SJSA1 (cell line): ENCODE measurements around the gene HTR2C. TPM values are rescaled to one million over a fixed set of nuclear protein-coding genes. Genes with fewer than 3 reads are reported as not detected.
"Not testable (repeated sequence)": the region's sequence is repeated elsewhere in the genome, so short reads cannot be mapped to it uniquely, and the experiment has no call there.

Experiments used
- DNase-seq, 2 experiments: peaks; one replicate each; pipeline ENCODE4 v3.0.0-alpha.2; 2015 to 2020; ENCODE audit warnings: low spot score in 2 of 2, low read depth in 1 of 2
- H3K27ac ChIP-seq: fragments of 250-450 bp; sonication (Bioruptor Pico); 2 replicates; pipeline ENCODE4 v1.5.1; 2020; ENCODE audit warnings: mild to moderate bottlenecking, moderate library complexity
- H3K27me3 ChIP-seq: fragments of 250-450 bp; sonication (Bioruptor Pico); replicated peaks from 2 replicates; pipeline ENCODE4 v1.5.1; 2020; ENCODE audit warnings: mild to moderate bottlenecking, moderate library complexity
- H3K36me3 ChIP-seq: fragments of 250-450 bp; sonication (Bioruptor Pico); 2 replicates; pipeline ENCODE4 v1.5.1; 2020; ENCODE audit warnings: mild to moderate bottlenecking
- H3K4me1 ChIP-seq: fragments of 250-450 bp; sonication (Bioruptor Pico); replicated peaks from 2 replicates; pipeline ENCODE4 v1.6.1; 2021; ENCODE audit warnings: mild to moderate bottlenecking
- H3K4me3 ChIP-seq: fragments of 250-450 bp; sonication (Bioruptor Pico); 2 replicates; pipeline ENCODE4 v1.5.1; 2020; ENCODE audit warnings: mild to moderate bottlenecking
- H3K9me3 ChIP-seq: fragments of 250-450 bp; sonication (Bioruptor Pico); replicated peaks from 2 replicates; pipeline ENCODE4 v1.5.1; 2020; ENCODE audit warnings: mild to moderate bottlenecking
- total RNA-seq: library from RNA; depleted of rRNA; stranded (reverse); fragments of >200 nt; shearing (Covaris generic); gene quantifications from 2 replicates; pipeline ENCODE4 v1.2.3, GENCODE V29; 2014

HTR2C gene
- total RNA-seq, 1 experiment from 2014 or later = not detected

DNA sequence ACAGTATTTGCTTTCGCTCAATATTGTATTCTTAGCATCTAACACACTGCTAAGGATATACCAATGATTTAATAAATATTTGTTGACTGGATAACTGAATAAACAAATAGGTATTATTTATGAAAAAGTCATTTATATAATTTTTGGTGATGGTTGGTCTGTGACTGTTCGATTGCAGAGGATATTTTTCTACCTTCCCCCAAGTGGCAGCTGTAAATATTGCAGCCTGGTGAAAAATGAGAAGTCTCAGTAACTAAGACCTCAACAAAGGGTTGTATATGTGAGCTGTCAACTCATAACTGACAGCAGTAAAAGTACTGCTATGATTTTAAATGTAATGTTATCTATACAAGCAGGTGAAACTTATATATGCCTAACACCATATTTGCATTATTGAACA is 36.0 kb downstream of the HTR2C start:
- no peak for DNase-seq
- no peaks in the 10 kb centered on the region for H3K4me1 ChIP-seq
- H3K36me3 ChIP-seq = no peaks in the 10 kb centered on the region
- no peaks in the 10 kb centered on the region for H3K27me3 ChIP-seq
- H3K4me3 ChIP-seq = no peak overlapping the region
- no peaks in the 10 kb centered on the region for H3K9me3 ChIP-seq
- H3K27ac ChIP-seq = no peak overlapping the region

DNA sequence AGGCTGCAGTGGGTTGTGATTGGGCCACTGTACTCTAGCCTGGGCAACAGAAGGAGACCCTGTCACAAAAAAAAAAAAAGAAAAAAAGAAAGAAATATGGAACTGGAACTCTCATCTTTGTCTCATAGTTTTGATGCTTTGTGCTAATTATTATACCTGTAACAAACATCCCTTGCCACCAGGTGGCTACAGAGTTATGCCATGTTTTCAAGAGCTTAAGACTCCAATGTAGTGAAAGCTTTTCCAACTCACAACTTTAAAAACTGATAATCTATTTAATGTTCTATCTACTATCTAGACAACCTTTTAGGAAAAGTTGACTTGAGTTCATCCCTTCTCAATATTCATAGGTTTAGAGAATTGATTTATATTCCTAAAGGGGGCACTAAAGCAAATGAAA is 42.4 kb downstream of the HTR2C start:
- DNase-seq = no peak
- Histone ChIP-seq H3K27ac (no peak overlapping the region), H3K4me3 (no peak overlapping the region), H3K36me3 (no peaks in the 10 kb centered on the region), H3K27me3 (no peaks in the 10 kb centered on the region), H3K9me3 (no peaks in the 10 kb centered on the region), H3K4me1 (no peaks in the 10 kb centered on the region)

DNA sequence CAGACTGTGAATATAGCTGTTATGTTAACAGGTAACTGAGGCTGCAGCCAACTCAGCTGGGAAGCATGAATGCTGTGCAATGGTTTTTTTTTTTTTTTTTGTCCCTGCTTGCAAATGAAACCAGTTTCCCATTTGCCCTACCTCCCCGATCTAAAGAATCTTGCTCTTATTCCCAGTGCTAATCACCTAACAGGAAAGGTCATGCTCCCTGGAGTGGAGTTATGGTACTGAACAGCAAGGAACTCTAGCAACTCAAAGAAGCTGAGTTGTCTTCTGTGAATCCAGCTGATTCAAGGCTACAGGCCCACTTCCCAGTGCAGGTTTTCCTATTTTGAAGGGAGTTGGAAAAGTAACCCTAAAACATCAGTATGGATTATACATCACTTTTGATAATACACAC is 52.1 kb downstream of the HTR2C start:
- no peak for DNase-seq
- Histone ChIP-seq H3K27me3 (no peaks in the 10 kb centered on the region), H3K4me1 (no peaks in the 10 kb centered on the region), H3K27ac (no peak overlapping the region), H3K4me3 (no peak overlapping the region), H3K9me3 (no peaks in the 10 kb centered on the region), H3K36me3 (no peaks in the 10 kb centered on the region)

DNA sequence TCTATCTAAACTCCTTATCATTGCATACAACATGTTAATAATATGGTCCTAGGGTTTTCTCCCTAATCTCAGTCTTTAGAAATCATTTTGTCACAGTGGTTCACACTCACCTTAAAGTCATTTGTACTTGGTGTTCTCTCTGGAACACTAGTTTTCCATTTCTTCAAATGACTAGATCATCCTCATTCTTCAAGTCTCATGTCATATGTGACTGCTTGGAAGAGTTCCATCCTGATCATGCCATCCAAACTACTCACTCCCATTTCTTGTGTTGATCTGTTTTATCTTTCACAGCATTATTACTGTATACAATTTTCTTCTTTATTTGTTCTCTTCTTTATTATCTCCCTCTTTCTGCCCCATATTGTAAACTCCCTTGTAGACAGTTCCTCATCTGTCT is 66.5 kb downstream of the HTR2C start:
- Histone ChIP-seq H3K4me3 (no peak overlapping the region), H3K9me3 (no peaks in the 10 kb centered on the region), H3K36me3 (no peaks in the 10 kb centered on the region)

DNA sequence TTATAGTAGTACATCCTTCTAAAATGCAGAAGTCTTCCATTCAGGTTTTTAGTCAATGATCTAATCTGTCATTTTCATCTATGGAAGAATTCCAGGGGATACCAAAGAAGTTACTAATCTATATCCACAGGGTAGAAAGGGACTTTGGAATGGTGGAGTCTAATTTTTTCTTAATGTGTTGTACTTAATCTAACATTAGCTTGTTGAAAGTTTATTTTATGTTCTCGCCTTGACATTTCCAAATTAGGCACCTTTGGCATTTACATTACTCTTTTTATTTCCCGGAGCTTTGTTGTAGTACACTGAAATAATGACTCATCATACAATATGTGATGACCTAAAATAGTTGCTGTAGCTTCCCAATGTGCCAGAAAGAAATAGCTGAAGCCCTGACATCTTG is 91.5 kb downstream of the HTR2C start:
- H3K9me3 ChIP-seq = no peaks in the 10 kb centered on the region
- no peaks in the 10 kb centered on the region for H3K4me1 ChIP-seq
- no peak overlapping the region for H3K4me3 ChIP-seq
- no peaks in the 10 kb centered on the region for H3K27me3 ChIP-seq
- DNase-seq = no peak
- no peaks in the 10 kb centered on the region for H3K36me3 ChIP-seq
- no peak overlapping the region for H3K27ac ChIP-seq

More for the DNA sequence above, 66.5 kb downstream of the HTR2C start:
- no peaks in the 10 kb centered on the region for H3K4me1 ChIP-seq
- no peaks in the 10 kb centered on the region for H3K27me3 ChIP-seq
- no peak for DNase-seq
- H3K27ac ChIP-seq = no peak overlapping the region

DNA sequence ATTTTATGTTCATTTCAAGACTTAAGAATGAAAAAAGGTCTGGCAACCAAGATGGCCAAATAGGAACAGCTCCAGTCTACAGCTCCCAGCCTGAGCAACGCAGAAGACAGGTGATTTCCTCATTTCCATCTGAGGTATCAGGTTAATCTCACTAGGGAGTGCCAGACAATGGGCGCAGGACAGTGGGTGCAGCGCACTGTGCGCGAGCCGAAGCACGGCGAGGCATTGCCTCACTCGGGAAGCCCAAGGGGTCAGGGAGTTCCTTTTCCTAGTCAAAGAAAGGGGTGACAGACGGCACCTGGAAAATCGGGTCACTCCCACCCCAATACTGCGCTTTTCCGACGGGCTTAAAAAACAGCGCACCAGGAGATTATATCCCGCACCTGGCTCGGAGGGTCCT is 116.6 kb downstream of the HTR2C start:
- not testable (repeated sequence) for H3K4me1 ChIP-seq

DNA sequence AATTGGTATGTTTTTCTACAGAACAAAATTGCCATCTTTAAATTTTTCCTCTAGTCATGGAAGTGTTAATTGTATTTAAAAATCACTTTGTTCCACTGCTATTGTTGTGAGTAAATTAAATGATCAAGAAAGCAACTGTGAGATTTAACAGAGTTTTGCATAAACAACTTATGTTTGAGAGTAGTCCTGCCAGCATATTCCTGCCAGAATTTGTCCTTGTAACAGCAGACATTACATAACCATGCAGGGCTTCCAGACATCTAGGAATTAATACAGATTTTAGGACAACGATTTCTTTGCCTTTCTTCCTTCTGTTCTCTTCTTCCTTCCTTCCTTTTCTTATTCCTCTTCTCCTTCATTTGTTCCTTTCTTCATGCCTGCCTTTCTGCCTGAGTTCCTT is 125.5 kb downstream of the HTR2C start:
- no peak overlapping the region for H3K4me3 ChIP-seq
- H3K9me3 ChIP-seq = no peaks in the 10 kb centered on the region
- no peak for DNase-seq
- H3K27me3 ChIP-seq = no peaks in the 10 kb centered on the region
- H3K4me1 ChIP-seq = no peaks in the 10 kb centered on the region
- H3K36me3 ChIP-seq = no peaks in the 10 kb centered on the region
- H3K27ac ChIP-seq = no peak overlapping the region

More for the DNA sequence above, 116.6 kb downstream of the HTR2C start:
- not testable (repeated sequence) for H3K4me3 ChIP-seq, DNase-seq, H3K27ac ChIP-seq, H3K36me3 ChIP-seq, H3K9me3 ChIP-seq, H3K27me3 ChIP-seq

DNA sequence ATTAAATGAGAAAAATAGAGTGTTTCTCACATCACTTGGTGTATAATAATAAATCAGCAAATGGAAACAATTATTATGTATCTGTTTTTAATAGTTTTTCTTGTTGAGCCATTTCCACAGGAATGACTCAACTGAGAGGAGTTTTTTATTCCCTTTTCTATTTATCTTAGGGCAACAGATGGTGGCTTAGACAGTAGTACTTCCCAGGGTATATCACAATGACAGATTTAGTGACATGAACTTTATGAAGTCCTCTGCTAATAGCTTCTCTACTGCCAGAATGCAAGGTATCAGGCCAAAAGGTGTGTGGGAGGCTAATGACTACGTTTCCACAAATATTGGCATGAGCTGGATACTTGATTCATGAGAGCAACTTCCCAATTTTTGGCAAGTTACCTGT is 126.7 kb downstream of the HTR2C start:
- no peak for DNase-seq
- Histone ChIP-seq H3K27ac (no peak overlapping the region), H3K9me3 (no peaks in the 10 kb centered on the region), H3K27me3 (no peaks in the 10 kb centered on the region), H3K4me3 (no peak overlapping the region), H3K4me1 (no peaks in the 10 kb centered on the region), H3K36me3 (no peaks in the 10 kb centered on the region)

DNA sequence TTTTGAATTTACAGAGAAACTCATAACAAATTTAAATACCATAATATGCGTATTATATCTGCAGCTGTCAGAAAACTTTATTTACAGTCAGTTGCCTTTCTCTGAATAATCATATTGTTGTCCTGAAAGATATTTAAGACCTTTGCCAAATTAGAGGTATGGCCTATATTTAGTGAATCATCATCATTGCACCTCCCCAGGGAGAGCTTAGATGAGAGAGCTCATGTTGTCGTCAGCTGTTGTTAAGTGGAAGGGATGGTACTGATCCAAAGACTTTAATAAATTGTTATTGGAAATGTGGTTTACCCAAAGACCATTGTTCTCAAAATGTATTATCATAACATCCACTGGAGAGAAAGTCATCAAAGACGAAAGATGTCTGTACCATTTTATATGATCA is 128.6 kb downstream of the HTR2C start:
- no peak overlapping the region for H3K4me3 ChIP-seq
- DNase-seq = no peak
- H3K27ac ChIP-seq = no peak overlapping the region
- no peaks in the 10 kb centered on the region for H3K27me3 ChIP-seq
- H3K36me3 ChIP-seq = no peaks in the 10 kb centered on the region
- H3K4me1 ChIP-seq = no peaks in the 10 kb centered on the region
- H3K9me3 ChIP-seq = no peaks in the 10 kb centered on the region

DNA sequence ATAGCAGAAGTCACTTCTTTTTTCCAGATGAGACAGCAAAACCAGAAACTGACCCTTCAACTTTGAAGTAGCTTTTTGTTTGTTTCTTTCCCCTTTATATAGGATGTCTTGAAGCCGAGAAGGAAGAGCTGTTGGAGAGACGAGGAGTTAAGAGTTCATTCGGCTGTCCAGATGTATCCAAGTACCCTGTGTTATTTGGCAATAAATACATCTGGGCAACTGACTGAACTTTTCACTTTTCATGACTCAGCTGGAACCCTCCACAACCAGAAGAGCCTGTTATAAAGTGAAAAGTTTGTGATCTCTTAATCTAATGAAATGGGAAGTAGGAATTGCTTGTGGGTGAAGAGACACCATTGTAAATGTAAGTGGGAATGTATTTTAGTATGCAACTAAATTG is 131.2 kb downstream of the HTR2C start:
- no peaks in the 10 kb centered on the region for H3K4me1 ChIP-seq
- H3K27ac ChIP-seq = no peak overlapping the region
- H3K4me3 ChIP-seq = no peak overlapping the region
- H3K27me3 ChIP-seq = no peaks in the 10 kb centered on the region
- no peak for DNase-seq
- no peaks in the 10 kb centered on the region for H3K36me3 ChIP-seq
- no peaks in the 10 kb centered on the region for H3K9me3 ChIP-seq

DNA sequence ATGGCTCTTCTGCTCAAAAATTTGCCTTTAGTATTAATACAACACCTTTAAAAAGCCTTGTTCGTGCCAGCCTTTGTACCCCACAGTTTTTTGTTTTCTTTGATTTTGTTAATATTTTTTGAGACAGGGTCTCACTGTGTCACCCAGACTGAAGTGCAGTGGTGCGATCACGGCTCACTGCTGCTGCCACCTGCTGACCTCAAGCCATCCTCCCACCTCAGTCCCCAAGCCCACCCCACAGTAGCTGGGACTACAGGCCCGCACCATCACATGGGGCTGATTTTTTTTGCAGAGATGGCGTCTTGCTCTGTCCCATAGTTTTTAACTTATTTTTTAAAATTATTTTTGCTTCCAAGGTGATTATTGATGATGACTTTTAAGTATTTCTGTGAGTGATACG is 134.0 kb downstream of the HTR2C start:
- no peak for DNase-seq
- H3K4me1 ChIP-seq = no peaks in the 10 kb centered on the region
- no peaks in the 10 kb centered on the region for H3K36me3 ChIP-seq
- H3K9me3 ChIP-seq = no peaks in the 10 kb centered on the region
- H3K4me3 ChIP-seq = no peak overlapping the region
- H3K27me3 ChIP-seq = no peaks in the 10 kb centered on the region
- H3K27ac ChIP-seq = no peak overlapping the region

DNA sequence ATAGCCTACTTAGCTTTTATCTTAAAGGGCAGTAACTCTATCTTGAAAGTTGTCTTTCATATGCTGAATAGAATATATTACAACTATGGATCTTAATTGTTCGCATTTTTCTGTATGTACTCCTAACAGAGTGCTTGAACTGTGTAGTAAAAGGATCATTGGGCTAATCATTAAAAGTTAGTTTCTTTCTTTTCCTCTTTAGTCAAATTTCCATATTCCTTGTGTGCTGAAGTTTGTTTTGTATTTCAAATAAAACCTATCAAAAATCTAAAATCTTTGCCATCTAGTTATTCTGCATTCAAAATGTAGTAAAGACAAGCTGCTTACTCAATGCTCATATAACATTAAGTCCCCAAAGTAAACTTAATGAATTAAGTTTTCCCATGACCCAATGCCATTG is 182.7 kb downstream of the HTR2C start:
- Histone ChIP-seq H3K9me3 (no peaks in the 10 kb centered on the region), H3K36me3 (no peaks in the 10 kb centered on the region), H3K4me3 (no peak overlapping the region), H3K27ac (no peak overlapping the region), H3K4me1 (no peaks in the 10 kb centered on the region), H3K27me3 (no peaks in the 10 kb centered on the region)
- DNase-seq = no peak

DNA sequence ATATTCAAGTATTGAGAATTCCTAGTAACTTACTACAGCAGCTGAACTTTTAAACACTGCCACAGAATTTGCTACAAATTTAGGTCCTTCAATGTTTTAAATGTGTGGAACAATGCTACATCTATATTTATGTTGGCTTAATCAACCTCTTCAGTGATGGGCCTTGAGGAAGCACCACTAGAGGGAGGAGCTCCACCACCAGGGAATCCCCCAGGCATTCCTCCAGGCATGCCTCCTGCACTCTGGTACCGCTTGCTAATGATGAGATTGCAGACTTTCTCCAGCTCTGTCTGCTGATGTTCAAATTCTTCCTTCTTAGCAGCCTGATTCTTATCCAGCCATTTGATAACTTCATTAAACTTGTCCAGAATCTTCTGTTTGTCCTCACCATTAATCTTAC is 190.8 kb downstream of the HTR2C start:
- Histone ChIP-seq H3K4me3 (no peak overlapping the region), H3K4me1 (no peaks in the 10 kb centered on the region), H3K27ac (no peak overlapping the region), H3K9me3 (no peaks in the 10 kb centered on the region), H3K36me3 (no peaks in the 10 kb centered on the region), H3K27me3 (no peaks in the 10 kb centered on the region)
- no peak for DNase-seq

DNA sequence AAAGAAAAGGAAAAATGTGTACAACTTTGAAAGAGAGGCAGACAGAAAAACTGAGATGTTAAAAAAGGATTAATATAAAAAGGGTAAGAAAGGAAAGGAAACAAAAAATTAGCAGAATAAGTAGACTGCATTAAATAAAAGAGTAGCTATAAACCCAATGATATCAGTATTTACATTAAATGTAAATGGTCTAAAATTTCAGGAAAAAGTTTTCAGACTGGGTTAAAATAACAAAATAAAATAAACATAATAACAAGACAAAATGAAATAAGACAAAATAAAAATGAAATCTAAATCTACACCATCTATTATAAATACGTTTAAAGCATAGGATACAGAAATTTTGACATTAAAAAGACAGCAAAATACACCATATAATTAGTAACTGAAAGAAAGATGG is 199.0 kb downstream of the HTR2C start:
- Histone ChIP-seq H3K27ac (no peak overlapping the region), H3K4me3 (no peak overlapping the region), H3K4me1 (no peaks in the 10 kb centered on the region), H3K36me3 (no peaks in the 10 kb centered on the region), H3K9me3 (no peaks in the 10 kb centered on the region), H3K27me3 (no peaks in the 10 kb centered on the region)
- DNase-seq = no peak

DNA sequence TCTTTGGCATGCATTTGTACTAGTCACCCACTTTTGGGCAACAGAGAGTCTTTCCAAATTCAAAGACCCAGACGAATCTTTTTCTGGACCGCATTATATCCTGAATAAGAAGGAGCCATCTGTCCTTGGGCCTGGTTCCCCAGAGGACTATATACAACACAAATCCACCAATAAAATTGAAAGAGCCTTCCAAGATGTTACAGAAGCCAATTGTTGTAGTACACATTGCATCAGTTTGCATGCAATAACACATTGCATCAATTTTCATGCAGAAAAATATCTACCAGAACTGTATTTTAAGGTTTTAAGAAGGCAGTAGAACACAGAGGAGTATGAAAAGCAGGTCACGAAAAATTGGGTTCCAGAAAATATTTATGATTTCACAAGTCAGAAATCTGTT is 203.2 kb downstream of the HTR2C start:
- Histone ChIP-seq H3K4me1 (no peaks in the 10 kb centered on the region), H3K27ac (no peak overlapping the region), H3K36me3 (no peaks in the 10 kb centered on the region), H3K27me3 (no peaks in the 10 kb centered on the region), H3K9me3 (no peaks in the 10 kb centered on the region), H3K4me3 (no peak overlapping the region)
- no peak for DNase-seq
